Peyer's patch (tissue), 4 donors: ENCODE measurements around the gene ZACN. TPM values are rescaled to one million over a fixed set of nuclear protein-coding genes. Genes with fewer than 3 reads are reported as not detected.
"Not testable (repeated sequence)": the region's sequence is repeated elsewhere in the genome, so short reads cannot be mapped to it uniquely, and the experiment has no call there.

Source experiments
- DNase-seq, 3 donors: peaks; one replicate each; pipeline ENCODE4 v3.0.0-alpha.2; 2017 to 2019
- H3K27ac ChIP-seq, 4 donors: fragments of 200-600 bp; sonication (generic); one replicate each; pipeline ENCODE4 v1.5.1; 2016 to 2019
- H3K27me3 ChIP-seq, 2 donors: fragments of 200-600 bp; sonication (generic); one replicate each; pipeline ENCODE4 v1.5.1; 2019
- H3K36me3 ChIP-seq, 3 donors: fragments of 200-600 bp; sonication (generic); one replicate each; pipeline ENCODE4 v1.5.1; 2016 to 2019
- H3K4me1 ChIP-seq, 4 donors: fragments of 200-600 bp; sonication (generic); one replicate each; pipeline ENCODE4 v1.5.1; 2016 to 2019
- H3K4me3 ChIP-seq, 4 donors: fragments of 200-600 bp; sonication (generic); 1 replicate in 3 of 4; 2 replicates in 1 of 4; pipeline ENCODE4 v1.5.1; 2016 to 2019; ENCODE audit warnings: mild to moderate bottlenecking in 1 of 4
- H3K9me3 ChIP-seq, 4 donors: fragments of 200-600 bp; sonication (generic); one replicate each; pipeline ENCODE4 v1.5.1; 2016 to 2019; ENCODE audit warnings: mild to moderate bottlenecking in 1 of 4
- CTCF ChIP-seq, 6 experiments: fragments of 450-650 bp in 4 of 6; fragments of 200-600 bp in 2 of 6; sonication (generic) in 1 of 6; IDR thresholded peaks; one replicate each; pipeline ENCODE4 v1.5.1; 2017 to 2019; ENCODE audit warnings: antibody characterized with exemption in 6 of 6, mild to moderate bottlenecking in 3 of 6, moderate library complexity in 1 of 6
- POLR2A ChIP-seq, 2 donors: fragments of 450-650 bp; IDR thresholded peaks; one replicate each; pipeline ENCODE4 v1.5.1; 2017; ENCODE audit warnings: antibody characterized with exemption in 2 of 2, mild to moderate bottlenecking in 2 of 2, moderate library complexity in 2 of 2
- total RNA-seq, 4 donors: library from RNA; depleted of rRNA; stranded (reverse); fragments of >200 nt; gene quantifications; one replicate each; pipeline ENCODE4 v1.1.0, GENCODE V29; 2016

Gene ZACN
- total RNA-seq, 4 donors from 2014 or later: not detected

- no peak for DNase-seq
- peak overlapping the region in 1 of 4 donors; percentile 3 for H3K27ac ChIP-seq
- H3K4me3 ChIP-seq: no peak overlapping the region
- no peaks in the 10 kb centered on the region for H3K4me1 ChIP-seq
- peaks cover 0 to 84% (median 0%) of the 10 kb centered on the region in 3 donors for H3K36me3 ChIP-seq
- TF ChIP-seq POLR2A (IDR thresholded peaks at IDR 0.05) (no peak), CTCF (IDR thresholded peaks at IDR 0.05) (no peak)
- H3K27me3 ChIP-seq: no peaks in the 10 kb centered on the region
- no peaks in the 10 kb centered on the region for H3K9me3 ChIP-seq
These were observed 28.2 kb upstream of the ZACN start for GRCh38 chr17:76050538-76051467.

GRCh38 chr17:76051561-76051960, 27.4 kb upstream of the ZACN start:
- peaks cover 0 to 84% (median under 1%) of the 10 kb centered on the region in 3 donors for H3K36me3 ChIP-seq
- no peak for DNase-seq
- H3K9me3 ChIP-seq: no peaks in the 10 kb centered on the region

GRCh38 chr17:76053246-76054111, 25.5 kb upstream of the ZACN start:
- peaks cover 0 to 84% (median 6%) of the 10 kb centered on the region in 3 donors for H3K36me3 ChIP-seq
- no peaks in the 10 kb centered on the region for H3K9me3 ChIP-seq
- H3K27ac ChIP-seq: no peak overlapping the region
- H3K4me3 ChIP-seq: no peak overlapping the region
- H3K27me3 ChIP-seq: no peaks in the 10 kb centered on the region
- no peak for DNase-seq
- H3K4me1 ChIP-seq: no peaks in the 10 kb centered on the region
- TF ChIP-seq CTCF (IDR thresholded peaks at IDR 0.05): no peak
- TF ChIP-seq POLR2A (IDR thresholded peaks at IDR 0.05): no peak

More at GRCh38 chr17:76051561-76051960, 27.4 kb upstream of the ZACN start:
- no peak for TF ChIP-seq CTCF (IDR thresholded peaks at IDR 0.05)
- TF ChIP-seq POLR2A (IDR thresholded peaks at IDR 0.05): no peak
- Histone ChIP-seq H3K27me3 (no peaks in the 10 kb centered on the region), H3K4me3 (no peak overlapping the region), H3K27ac (peak overlapping the region in 1 of 4 donors; percentile 3), H3K4me1 (no peaks in the 10 kb centered on the region)

- TF ChIP-seq CTCF (IDR thresholded peaks at IDR 0.05) (no peak), POLR2A (IDR thresholded peaks at IDR 0.05) (no peak)
- no peak for DNase-seq
- H3K9me3 ChIP-seq: no peaks in the 10 kb centered on the region
- peaks cover 0 to 84% (median 6%) of the 10 kb centered on the region in 3 donors for H3K36me3 ChIP-seq
- no peaks in the 10 kb centered on the region for H3K27me3 ChIP-seq
- no peaks in the 10 kb centered on the region for H3K4me1 ChIP-seq
- H3K4me3 ChIP-seq: no peak overlapping the region
- H3K27ac ChIP-seq: no peak overlapping the region
These were observed 24.9 kb upstream of the ZACN start for GRCh38 chr17:76054112-76054476.

GRCh38 chr17:76056882-76057281, 22.1 kb upstream of the ZACN start:
- no peak for DNase-seq
- TF ChIP-seq CTCF (IDR thresholded peaks at IDR 0.05) (no peak), POLR2A (IDR thresholded peaks at IDR 0.05) (no peak)
- peaks cover 0 to 87% (median 6%) of the 10 kb centered on the region in 3 donors for H3K36me3 ChIP-seq
- no peak overlapping the region for H3K4me3 ChIP-seq
- H3K27ac ChIP-seq: no peak overlapping the region
- no peaks in the 10 kb centered on the region for H3K27me3 ChIP-seq
- H3K4me1 ChIP-seq: no peaks in the 10 kb centered on the region
- no peaks in the 10 kb centered on the region for H3K9me3 ChIP-seq

- not testable (repeated sequence) for H3K9me3 ChIP-seq, DNase-seq, H3K4me1 ChIP-seq, H3K27me3 ChIP-seq, H3K27ac ChIP-seq, H3K4me3 ChIP-seq
- peaks cover 0 to 90% (median 6%) of the 10 kb centered on the region in 3 donors for H3K36me3 ChIP-seq
These were observed 20.7 kb upstream of the ZACN start for GRCh38 chr17:76058264-76058663.
